Measurements from ENCODE around the gene SPOCK1.

DNA sequence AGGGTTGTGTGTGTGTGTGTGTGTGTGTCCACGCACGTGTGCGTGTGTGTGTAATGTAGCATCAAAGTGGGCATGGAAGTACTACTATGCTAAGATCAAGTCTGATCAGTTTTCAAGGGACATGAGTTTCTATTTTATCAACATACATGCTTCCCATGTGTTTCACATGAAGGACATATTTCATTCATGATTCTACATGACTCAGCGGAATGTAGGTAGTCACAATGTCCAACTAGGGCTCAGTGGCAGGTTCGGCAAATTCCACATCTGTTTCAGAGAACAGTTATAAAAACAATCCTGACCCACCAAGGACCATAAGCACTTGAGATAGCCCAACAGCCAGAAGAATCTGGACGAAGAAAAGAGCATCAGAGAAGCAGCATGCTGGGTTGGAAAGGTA lies 148.3 kb downstream of the SPOCK1 start:
- no peak for TF ChIP-seq EZH2 (IDR thresholded peaks at IDR 0.05; ENCODE audit: insufficient read depth, poor library complexity, severe bottlenecking)
- TF ChIP-seq EZH2phosphoT487 (IDR thresholded peaks at IDR 0.05; ENCODE audit: insufficient read depth, low read depth), result no peak
